Fibroblast of upper back skin (primary cell): ENCODE results near the gene PRPF40A.

Source experiments
- DNase-seq: peaks from one replicate; pipeline ENCODE4 v3.0.0-alpha.2; 2013

Gene PRPF40A

GRCh38 chr2:152716805-152717227 is 445 bp downstream of the PRPF40A start:
- peak; percentile 3 for DNase-seq

- DNase-seq = peak; percentile 12
These were observed 1.3 kb downstream of the PRPF40A start for GRCh38 chr2:152715854-152716428.

GRCh38 chr2:152715112-152715511 is 2.1 kb downstream of the PRPF40A start:
- DNase-seq = no peak

- DNase-seq = peak; percentile 6
These were observed 6.5 kb downstream of the PRPF40A start for GRCh38 chr2:152710713-152711112.

GRCh38 chr2:152708742-152709141 is 8.5 kb downstream of the PRPF40A start:
- DNase-seq = no peak

- DNase-seq = no peak
These were observed 10.7 kb downstream of the PRPF40A start for GRCh38 chr2:152706477-152707021.

GRCh38 chr2:152701198-152701597 is 16.1 kb downstream of the PRPF40A start:
- DNase-seq = no peak

- DNase-seq = peak; percentile 29
These were observed 20.8 kb downstream of the PRPF40A start for GRCh38 chr2:152696476-152696875.

GRCh38 chr2:152695763-152696162 is 21.5 kb downstream of the PRPF40A start:
- no peak for DNase-seq

GRCh38 chr2:152694161-152694661 is 23.1 kb downstream of the PRPF40A start:
- DNase-seq = peak; percentile 64

- DNase-seq = no peak
These were observed 24.2 kb downstream of the PRPF40A start for GRCh38 chr2:152693033-152693432.

GRCh38 chr2:152686321-152686720 is 30.9 kb downstream of the PRPF40A start:
- no peak for DNase-seq

GRCh38 chr2:152683400-152683799 is 33.9 kb downstream of the PRPF40A start:
- DNase-seq = no peak

- DNase-seq = no peak
These were observed 34.6 kb downstream of the PRPF40A start for GRCh38 chr2:152682663-152683062.

GRCh38 chr2:152678808-152679207 is 38.5 kb downstream of the PRPF40A start:
- peak; percentile 25 for DNase-seq

GRCh38 chr2:152676461-152676860 is 40.8 kb downstream of the PRPF40A start:
- DNase-seq = no peak

- no peak for DNase-seq
These were observed 42.9 kb downstream of the PRPF40A start for GRCh38 chr2:152674334-152674733.

- DNase-seq = no peak
These were observed 52.5 kb downstream of the PRPF40A start for GRCh38 chr2:152664725-152665124.

- no peak for DNase-seq
These were observed 56.2 kb downstream of the PRPF40A start for GRCh38 chr2:152661076-152661475.

GRCh38 chr2:152658221-152658620 is 59.0 kb downstream of the PRPF40A start:
- DNase-seq = no peak

- DNase-seq = no peak
These were observed 60.2 kb downstream of the PRPF40A start for GRCh38 chr2:152657043-152657442.

GRCh38 chr2:152655880-152656279 is 61.4 kb downstream of the PRPF40A start:
- no peak for DNase-seq

- no peak for DNase-seq
These were observed 65.4 kb downstream of the PRPF40A start for GRCh38 chr2:152651834-152652233.

- DNase-seq = no peak
These were observed 66.4 kb downstream of the PRPF40A start for GRCh38 chr2:152650768-152651371.
